CD4-positive, alpha-beta T cell treated with Interferon alpha-2 for 1 hour (primary cell): Measurements from ENCODE around the gene SLC12A7.

Experiments
- DNase-seq, 2 donors: peaks; one replicate each; pipeline ENCODE4 v3.0.0-alpha.2; 2020 to 2022

Gene SLC12A7

GRCh38 chr5:1002836-1003235 lies 109.0 kb downstream of the SLC12A7 start:
- no peak for DNase-seq

- no peak for DNase-seq
These were observed 109.7 kb downstream of the SLC12A7 start for GRCh38 chr5:1002271-1002546.

GRCh38 chr5:1001406-1002270 lies 110.2 kb downstream of the SLC12A7 start:
- no peak for DNase-seq

- DNase-seq, result peak in 1 of 2 donors; percentile 0
These were observed 111.0 kb downstream of the SLC12A7 start for GRCh38 chr5:1000831-1001230.
